CD14-positive monocyte (primary cell): ENCODE data around the gene RWDD1. TPM values are rescaled to one million over a fixed set of nuclear protein-coding genes. Genes with fewer than 3 reads are reported as not detected.
A peak's percentile ranks its signal among the peaks of the same experiment; 100 is the strongest.

Experiments used
- DNase-seq, 3 donors: peaks; one replicate each; pipeline ENCODE4 v3.0.0-alpha.2; 2011 to 2022
- H2AFZ ChIP-seq: 2 replicates; pipeline ENCODE4 v1.6.0; 2012; ENCODE audit warnings: mild to moderate bottlenecking, low read depth, low read length, inconsistent platforms; ENCODE audit not compliant: insufficient read depth, poor library complexity, severe bottlenecking
- H3K27ac ChIP-seq, 2 donors: 1 replicate in 1 of 2; 2 replicates in 1 of 2; pipeline ENCODE4 v1.5.1; 2012 to 2013; ENCODE audit warnings: low read length in 2 of 2, control low read depth in 1 of 2, inconsistent platforms in 1 of 2, low read depth in 1 of 2, mild to moderate bottlenecking in 1 of 2
- H3K27me3 ChIP-seq, 2 donors: one replicate each; pipeline versions ENCODE4 v1.6.0 to v1.6.1; 2011 to 2013; ENCODE audit warnings: low read length in 2 of 2; ENCODE audit not compliant: control insufficient read depth in 2 of 2, insufficient read depth in 2 of 2
- H3K36me3 ChIP-seq, 2 donors: replicated peaks in 1 of 2; 1 replicate in 1 of 2; 2 replicates in 1 of 2; pipeline versions ENCODE4 v1.5.1 to v1.6.1; 2012 to 2013; ENCODE audit warnings: low read length in 2 of 2, control low read depth in 1 of 2, inconsistent platforms in 1 of 2, mild to moderate bottlenecking in 1 of 2; ENCODE audit not compliant: insufficient read depth in 2 of 2, control insufficient read depth in 1 of 2
- H3K4me1 ChIP-seq, 2 donors: 1 replicate in 1 of 2; 2 replicates in 1 of 2; pipeline versions ENCODE4 v1.5.1 to v1.6.1; 2012 to 2013; ENCODE audit warnings: low read length in 2 of 2, control low read depth in 1 of 2, inconsistent platforms in 1 of 2, mild to moderate bottlenecking in 1 of 2, moderate library complexity in 1 of 2; ENCODE audit not compliant: insufficient read depth in 2 of 2, control insufficient read depth in 1 of 2
- H3K4me2 ChIP-seq: replicated peaks from 2 replicates; pipeline ENCODE3; 2012; ENCODE audit warnings: low read length, moderate library complexity, mild to moderate bottlenecking; ENCODE audit not compliant: poor library complexity, severe bottlenecking; ENCODE audit errors: extremely low read depth
- H3K4me3 ChIP-seq, 3 experiments: fragments of 200-600 bp in 1 of 3; sonication (generic) in 1 of 3; replicated peaks in 1 of 3; 1 replicate in 2 of 3; 2 replicates in 1 of 3; pipeline ENCODE4 v1.5.1; 2011 to 2013; ENCODE audit warnings: low read length in 3 of 3, mild to moderate bottlenecking in 3 of 3, control low read depth in 2 of 3, low read depth in 2 of 3, inconsistent platforms in 1 of 3, moderate library complexity in 1 of 3
- H3K79me2 ChIP-seq: 2 replicates; pipeline ENCODE4 v1.6.0; 2012; ENCODE audit warnings: mild to moderate bottlenecking, control low read depth, inconsistent platforms, low read length, moderate library complexity; ENCODE audit not compliant: insufficient read depth
- H3K9ac ChIP-seq: 2 replicates; pipeline ENCODE4 v1.6.0; 2017; ENCODE audit warnings: low read length, mild to moderate bottlenecking; ENCODE audit not compliant: insufficient read depth, poor library complexity, severe bottlenecking
- H3K9me3 ChIP-seq, 2 donors: replicated peaks in 1 of 2; 1 replicate in 1 of 2; 2 replicates in 1 of 2; pipeline versions ENCODE4 v1.5.1 to v1.6.1; 2012 to 2013; ENCODE audit warnings: low read length in 2 of 2, control low read depth in 1 of 2; ENCODE audit not compliant: control insufficient read depth in 1 of 2, insufficient read depth in 1 of 2
- H4K20me1 ChIP-seq: 2 replicates; pipeline ENCODE4 v1.6.0; 2012; ENCODE audit warnings: mild to moderate bottlenecking, low read length, control low read depth, moderate library complexity; ENCODE audit not compliant: insufficient read depth
- H3K27ac Mint-ChIP-seq, 7 donors: one replicate each; pipeline ENCODE4 v1.8.0; 2020; ENCODE audit warnings: mild to moderate bottlenecking in 7 of 7, mixed read lengths in 7 of 7, moderate library complexity in 6 of 7, inconsistent platforms in 2 of 7
- H3K27me3 Mint-ChIP-seq, 3 donors: one replicate each; pipeline ENCODE4 v1.8.0; 2021 to 2022; ENCODE audit warnings: low read depth in 3 of 3, mild to moderate bottlenecking in 3 of 3, mixed read lengths in 3 of 3, moderate library complexity in 3 of 3, inconsistent platforms in 1 of 3
- H3K36me3 Mint-ChIP-seq, 2 donors: one replicate each; pipeline ENCODE4 v1.8.0; 2020; ENCODE audit warnings: mixed read lengths in 2 of 2, inconsistent platforms in 1 of 2, mild to moderate bottlenecking in 1 of 2
- H3K4me1 Mint-ChIP-seq: one replicate; pipeline ENCODE4 v1.8.0; 2020; ENCODE audit warnings: mild to moderate bottlenecking, mixed read lengths
- H3K4me3 Mint-ChIP-seq, 2 donors: one replicate each; pipeline ENCODE4 v1.8.0; 2020; ENCODE audit warnings: mild to moderate bottlenecking in 2 of 2, mixed read lengths in 2 of 2, moderate library complexity in 1 of 2
- H3K9me3 Mint-ChIP-seq, 7 donors: one replicate each; pipeline ENCODE4 v1.8.0; 2020 to 2022; ENCODE audit warnings: mixed read lengths in 7 of 7, mild to moderate bottlenecking in 6 of 7, moderate library complexity in 6 of 7, inconsistent platforms in 2 of 7
- WGBS: methylation state at CpG from one replicate; pipeline ENCODE4 v1.1.5; 2013; ENCODE audit warnings: missing lambda C conversion rate; ENCODE audit not compliant: insufficient coverage; 5-methylcytosine and 5-hydroxymethylcytosine counted together
- intact Hi-C, 2 donors: fragments of 100-400 bp; cut with micrococcal nuclease; formaldehyde crosslinking; loops; one replicate each; pipeline versions ENCODE4 v1.15.0 to v1.15.1; 2023
- polyA plus RNA-seq, 3 donors: library from polyadenylated mRNA; depleted of rRNA in 1 of 3; unstranded in 2 of 3; stranded (reverse) in 1 of 3; fragments of 300-500 nt in 2 of 3; fragments of >200 nt in 1 of 3; fragmentation: Illumina TruSeq in 2 of 3; gene quantifications; 1 replicate in 2 of 3; 2 replicates in 1 of 3; pipeline ENCODE4 v1.2.3, GENCODE V29; 2012 to 2021
- TF ChIP-seq, protein P1 (sequence below): fragments of 200-600 bp; IDR thresholded peaks from one replicate; pipeline ENCODE4 v1.8.0; 2022; ENCODE audit warnings: antibody characterized with exemption, mild to moderate bottlenecking

Gene RWDD1
- polyA plus RNA-seq, 3 donors, result 11.8 to 45.5 (median 34.7) TPM

DNA sequence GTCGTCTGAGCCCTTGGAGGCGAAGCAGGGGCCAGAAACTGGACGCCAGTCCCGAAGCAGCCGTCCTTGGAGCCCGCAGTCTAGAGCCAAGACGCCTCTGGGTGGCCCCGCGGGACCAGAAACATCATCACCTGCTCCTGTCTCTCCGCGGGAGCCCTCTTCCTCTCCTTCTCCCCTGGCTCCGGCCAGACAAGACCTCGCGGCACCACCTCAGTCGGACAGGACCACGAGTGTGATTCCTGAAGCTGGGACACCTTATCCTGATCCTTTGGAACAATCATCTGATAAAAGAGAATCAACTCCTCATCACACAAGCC is 45.4 kb downstream of the RWDD1 start:
- no peaks in the 10 kb centered on the region for H3K36me3 Mint-ChIP-seq
- peaks cover 0 to 5% (median 0%) of the 10 kb centered on the region in 7 donors for H3K9me3 Mint-ChIP-seq
- H3K4me3 ChIP-seq, result peak overlapping the region; percentile 31 to 71 (median 33)
- peaks cover 13 to 17% of the 10 kb centered on the region in 2 donors for H3K27me3 ChIP-seq
- H4K20me1 ChIP-seq, result no peaks in the 10 kb centered on the region
- no peak overlapping the region for H3K27ac ChIP-seq
- peak overlapping the region; percentile 49 for H3K9ac ChIP-seq
- H3K4me3 Mint-ChIP-seq, result peak overlapping the region; percentile 71 to 95
- peak overlapping the region; percentile 75 for H3K4me2 ChIP-seq
- WGBS, result under 1% methylated on average over 16 of the region's 16 CpGs
- no peak overlapping the region for H3K27ac Mint-ChIP-seq
- H3K9me3 ChIP-seq, result no peaks in the 10 kb centered on the region
- H3K79me2 ChIP-seq, result no peaks in the 10 kb centered on the region
- peaks cover 15% of the 10 kb centered on the region for H3K4me1 Mint-ChIP-seq
- peaks cover 15% of the 10 kb centered on the region in 2 donors for H3K4me1 ChIP-seq
- intact Hi-C loops, result no loop called here
- no peaks in the 10 kb centered on the region for H3K36me3 ChIP-seq
- peak overlapping the region; percentile 42 for H2AFZ ChIP-seq
- peak in 1 of 3 donors; percentile 7 for DNase-seq
- H3K27me3 Mint-ChIP-seq, result peaks cover 30 to 33% (median 31%) of the 10 kb centered on the region in 3 donors
- TF ChIP-seq, protein P1, sequence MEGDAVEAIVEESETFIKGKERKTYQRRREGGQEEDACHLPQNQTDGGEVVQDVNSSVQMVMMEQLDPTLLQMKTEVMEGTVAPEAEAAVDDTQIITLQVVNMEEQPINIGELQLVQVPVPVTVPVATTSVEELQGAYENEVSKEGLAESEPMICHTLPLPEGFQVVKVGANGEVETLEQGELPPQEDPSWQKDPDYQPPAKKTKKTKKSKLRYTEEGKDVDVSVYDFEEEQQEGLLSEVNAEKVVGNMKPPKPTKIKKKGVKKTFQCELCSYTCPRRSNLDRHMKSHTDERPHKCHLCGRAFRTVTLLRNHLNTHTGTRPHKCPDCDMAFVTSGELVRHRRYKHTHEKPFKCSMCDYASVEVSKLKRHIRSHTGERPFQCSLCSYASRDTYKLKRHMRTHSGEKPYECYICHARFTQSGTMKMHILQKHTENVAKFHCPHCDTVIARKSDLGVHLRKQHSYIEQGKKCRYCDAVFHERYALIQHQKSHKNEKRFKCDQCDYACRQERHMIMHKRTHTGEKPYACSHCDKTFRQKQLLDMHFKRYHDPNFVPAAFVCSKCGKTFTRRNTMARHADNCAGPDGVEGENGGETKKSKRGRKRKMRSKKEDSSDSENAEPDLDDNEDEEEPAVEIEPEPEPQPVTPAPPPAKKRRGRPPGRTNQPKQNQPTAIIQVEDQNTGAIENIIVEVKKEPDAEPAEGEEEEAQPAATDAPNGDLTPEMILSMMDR, result no peak

DNA sequence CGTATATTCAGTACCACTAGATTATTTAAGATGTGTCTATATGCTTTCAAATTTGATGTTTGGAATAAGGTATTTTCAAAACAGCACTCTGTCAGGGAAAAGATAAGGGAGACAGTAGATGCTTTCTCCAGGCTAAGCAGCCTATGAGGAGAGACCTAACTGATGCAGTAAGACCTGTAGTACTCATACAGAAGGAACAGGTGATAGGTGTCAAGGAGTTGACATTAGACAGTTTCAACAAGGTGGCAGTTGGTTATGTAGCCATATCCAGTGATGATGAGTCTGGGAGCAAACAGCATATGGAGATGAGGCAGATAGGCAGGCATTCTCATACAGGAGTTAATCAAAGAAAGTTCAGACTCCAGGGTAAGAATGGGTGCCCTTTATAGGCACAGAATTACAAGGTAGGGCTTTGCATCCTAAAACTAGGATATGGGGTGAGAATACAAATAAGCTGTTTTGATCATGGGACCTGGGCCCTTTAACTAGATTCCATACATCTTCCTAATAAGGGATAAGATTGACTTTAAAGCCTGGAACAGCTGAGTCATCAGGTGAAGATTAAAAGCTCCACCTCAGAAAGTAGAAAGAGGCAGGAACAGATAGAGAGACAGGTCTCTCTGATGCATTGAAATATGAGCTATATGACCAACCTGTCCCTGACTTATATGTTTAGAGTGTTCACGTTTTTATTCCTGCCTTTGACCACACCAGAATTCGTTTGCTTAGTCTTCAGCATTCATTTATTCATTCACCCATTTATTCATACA is 52.9 kb downstream of the RWDD1 start:
- no peak overlapping the region for H3K4me3 ChIP-seq
- H3K9ac ChIP-seq, result no peak overlapping the region
- H3K9me3 Mint-ChIP-seq, result peaks cover 0 to 4% (median 2%) of the 10 kb centered on the region in 7 donors
- TF ChIP-seq, protein P1, result no peak
- peaks cover 2 to 6% (median 4%) of the 10 kb centered on the region in 3 donors for H3K27me3 Mint-ChIP-seq
- peaks cover 7% of the 10 kb centered on the region for H3K4me1 Mint-ChIP-seq
- H3K27ac Mint-ChIP-seq, result no peak overlapping the region
- peaks cover 2 to 10% of the 10 kb centered on the region in 2 donors for H3K4me1 ChIP-seq
- H2AFZ ChIP-seq, result no peak overlapping the region
- no peaks in the 10 kb centered on the region for H3K36me3 Mint-ChIP-seq
- no peaks in the 10 kb centered on the region for H3K27me3 ChIP-seq
- no peaks in the 10 kb centered on the region for H3K36me3 ChIP-seq
- H3K4me2 ChIP-seq, result no peak overlapping the region
- H3K4me3 Mint-ChIP-seq, result no peak overlapping the region
- intact Hi-C loops, result no loop called here
- H4K20me1 ChIP-seq, result no peaks in the 10 kb centered on the region
- WGBS, result no CpG with 5 or more reads among the region's 3 CpGs
- DNase-seq, result no peak
- H3K9me3 ChIP-seq, result peaks cover 0 to 5% of the 10 kb centered on the region in 2 donors
- H3K79me2 ChIP-seq, result no peaks in the 10 kb centered on the region
- H3K27ac ChIP-seq, result no peak overlapping the region
